Naive thymus-derived CD8-positive, alpha-beta T cell (primary cell): ENCODE data around the gene BACH2. TPM values are rescaled to one million over a fixed set of nuclear protein-coding genes. Genes with fewer than 3 reads are reported as not detected.
A peak's percentile ranks its signal among the peaks of the same experiment; 100 is the strongest.

Experiments
- ATAC-seq, 2 donors: fragments of 150-1000 bp; cut with Tn5 transposase in 1 of 2; sonication (Bioruptor Pico), chemical (Tn5 transposase) in 1 of 2; 1 replicate in 1 of 2; 2 replicates in 1 of 2; pipeline ENCODE4 v1.10.0; 2021; ENCODE audit warnings: mild to moderate bottlenecking in 2 of 2, moderate library complexity in 2 of 2
- POLR2A ChIA-PET: fragments of 350-600 bp; sonication (Branson Sonifier 250); formaldehyde crosslinking; loops from one replicate; lab custom pipeline; 2021; ENCODE audit warnings: antibody characterized with exemption; lab: Charles Lee
- DNase-seq, 10 donors: peaks; one replicate each; pipeline versions ENCODE4 v3.0.0 to v3.0.0-alpha.2; 2020 to 2022
- H3K27ac Mint-ChIP-seq, 10 donors: one replicate each; pipeline ENCODE4 v1.8.0; 2020 to 2022; ENCODE audit warnings: mild to moderate bottlenecking in 10 of 10, mixed read lengths in 10 of 10, moderate library complexity in 4 of 10, inconsistent platforms in 1 of 10
- H3K27me3 Mint-ChIP-seq, 5 donors: one replicate each; pipeline ENCODE4 v1.8.0; 2021 to 2022; ENCODE audit warnings: mixed read lengths in 5 of 5
- H3K36me3 Mint-ChIP-seq, 3 donors: one replicate each; pipeline ENCODE4 v1.8.0; 2020 to 2022; ENCODE audit warnings: mixed read lengths in 3 of 3, mild to moderate bottlenecking in 2 of 3, inconsistent platforms in 1 of 3
- H3K4me1 Mint-ChIP-seq, 4 donors: one replicate each; pipeline ENCODE4 v1.8.0; 2021 to 2022; ENCODE audit warnings: mixed read lengths in 4 of 4
- H3K4me3 Mint-ChIP-seq, 10 donors: one replicate each; pipeline ENCODE4 v1.8.0; 2020 to 2022; ENCODE audit warnings: mild to moderate bottlenecking in 10 of 10, mixed read lengths in 10 of 10, moderate library complexity in 6 of 10, inconsistent platforms in 1 of 10
- H3K9me3 Mint-ChIP-seq, 9 donors: one replicate each; pipeline ENCODE4 v1.8.0; 2020 to 2022; ENCODE audit warnings: mixed read lengths in 9 of 9, mild to moderate bottlenecking in 3 of 9, inconsistent platforms in 1 of 9, moderate library complexity in 1 of 9
- polyA plus RNA-seq, 3 donors: library from polyadenylated mRNA; unstranded; fragments of 300-500 nt; fragmentation: Illumina TruSeq; gene quantifications; one replicate each; pipeline ENCODE4 v1.2.3, GENCODE V29; 2021
- total RNA-seq, 8 experiments: library from RNA in 2 of 8; stranded (reverse) in 2 of 8; gene quantifications; one replicate each; pipeline ENCODE4 v1.2.3 and lab custom pipeline; 2021 to 2026

Gene BACH2
- total and polyA plus RNA-seq, 5 experiments from 2014 or later: 17.5 to 126 (median 29.3) TPM

DNA sequence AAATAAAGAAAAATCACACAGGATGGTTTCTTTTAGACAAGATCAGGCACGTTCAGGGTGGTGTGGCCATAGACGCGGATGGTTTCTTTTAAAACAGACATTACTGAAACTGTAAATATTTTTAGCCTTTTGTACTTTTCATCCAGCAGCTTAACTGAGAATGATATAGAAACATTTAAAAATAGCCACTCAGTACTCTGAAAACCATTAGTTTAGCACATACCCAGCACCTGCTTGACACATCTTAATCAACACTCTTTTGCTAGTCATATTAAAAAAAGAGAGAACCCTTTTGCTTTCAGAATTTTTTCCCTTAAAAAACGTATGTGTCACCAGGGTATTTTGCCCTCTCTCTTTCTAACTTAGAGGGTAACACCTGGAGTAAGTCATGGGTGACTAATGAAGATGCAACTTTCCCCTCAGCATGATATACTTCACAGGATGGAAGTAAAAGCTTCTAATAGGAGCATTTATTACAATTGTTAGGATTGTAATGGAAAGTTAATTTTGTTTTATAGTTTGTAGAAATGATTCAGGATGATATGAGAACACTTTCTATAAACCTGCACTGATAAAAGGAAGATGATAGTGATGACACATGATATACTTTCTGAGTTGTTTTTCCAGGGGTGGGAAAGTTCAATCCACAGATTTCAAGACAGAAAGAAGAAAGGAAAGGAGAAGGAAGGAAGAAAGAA is 45.2 kb downstream of the BACH2 start:
- ATAC-seq: peak in 1 of 2 donors; percentile 16
- Mint-ChIP-seq H3K36me3 (peaks cover 29 to 59% (median 50%) of the 10 kb centered on the region in 3 donors), H3K4me1 (peaks cover 32 to 84% (median 82%) of the 10 kb centered on the region in 4 donors), H3K4me3 (peak overlapping the region in 8 of 10 donors; percentile 25 to 64 (median 42)), H3K27ac (peak overlapping the region; percentile 65 to 93 (median 84)), H3K9me3 (peaks cover 0 to 16% (median 3%) of the 10 kb centered on the region in 9 donors), H3K27me3 (no peaks in the 10 kb centered on the region)
- no peak for DNase-seq
- POLR2A ChIA-PET: interaction anchor here (0.6 to 1.2 kb wide), 5 partner anchors 16 to 173 kb away, joined by 3 to 4 read pairs (median 3); no protein-coding TSS in a partner anchor

- peaks cover 0 to 6% (median 2%) of the 10 kb centered on the region in 9 donors for H3K9me3 Mint-ChIP-seq
- H3K27ac Mint-ChIP-seq: peak overlapping the region; percentile 77 to 98 (median 92)
- DNase-seq (no peak), ATAC-seq (no peak)
- H3K4me1 Mint-ChIP-seq: peaks cover 33 to 82% (median 75%) of the 10 kb centered on the region in 4 donors
- no peaks in the 10 kb centered on the region for H3K27me3 Mint-ChIP-seq
- POLR2A ChIA-PET: interaction anchor here (0.6 to 1.4 kb wide), 4 partner anchors 17 to 34 kb away, joined by 3 to 4 read pairs (median 4); no protein-coding TSS in a partner anchor
- H3K4me3 Mint-ChIP-seq: peak overlapping the region in 4 of 10 donors; percentile 61 to 72 (median 68)
- H3K36me3 Mint-ChIP-seq: peaks cover 20 to 59% (median 44%) of the 10 kb centered on the region in 3 donors
These were observed 46.2 kb downstream of the BACH2 start for GRCh38 chr6:90250405-90250804.

DNA sequence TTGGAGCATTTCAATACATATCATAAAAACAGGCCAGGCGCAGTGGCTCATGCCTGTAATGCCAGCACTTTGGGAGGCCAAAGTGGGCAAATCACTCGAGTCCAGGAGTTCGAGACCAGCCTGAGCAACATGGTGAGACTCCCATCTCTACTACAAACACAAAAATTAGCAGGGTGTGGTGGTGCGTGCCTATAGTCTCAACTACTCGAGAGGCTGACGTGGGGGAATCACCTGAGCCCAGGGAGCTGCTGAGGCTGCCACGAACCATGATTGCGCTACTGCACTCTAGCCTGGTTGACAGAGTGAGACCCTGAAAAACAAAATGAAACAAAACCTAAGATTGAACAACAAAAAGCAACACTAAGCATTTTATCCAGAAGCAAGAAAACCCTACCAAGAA is 47.2 kb downstream of the BACH2 start:
- Mint-ChIP-seq H3K27ac (peak overlapping the region; percentile 77 to 98 (median 92)), H3K4me1 (peaks cover 27 to 74% (median 65%) of the 10 kb centered on the region in 4 donors), H3K9me3 (no peaks in the 10 kb centered on the region), H3K27me3 (no peaks in the 10 kb centered on the region), H3K4me3 (peak overlapping the region; percentile 40 to 75 (median 68)), H3K36me3 (peaks cover 15 to 61% (median 40%) of the 10 kb centered on the region in 3 donors)
- ATAC-seq (peak; percentile 83 to 98), DNase-seq (peak in 7 of 10 donors; percentile 20 to 76 (median 51))
- POLR2A ChIA-PET: interaction anchor here (0.7 to 1.4 kb wide), 4 partner anchors 14 to 48 kb away, joined by 3 to 4 read pairs (median 4); no protein-coding TSS in a partner anchor

DNA sequence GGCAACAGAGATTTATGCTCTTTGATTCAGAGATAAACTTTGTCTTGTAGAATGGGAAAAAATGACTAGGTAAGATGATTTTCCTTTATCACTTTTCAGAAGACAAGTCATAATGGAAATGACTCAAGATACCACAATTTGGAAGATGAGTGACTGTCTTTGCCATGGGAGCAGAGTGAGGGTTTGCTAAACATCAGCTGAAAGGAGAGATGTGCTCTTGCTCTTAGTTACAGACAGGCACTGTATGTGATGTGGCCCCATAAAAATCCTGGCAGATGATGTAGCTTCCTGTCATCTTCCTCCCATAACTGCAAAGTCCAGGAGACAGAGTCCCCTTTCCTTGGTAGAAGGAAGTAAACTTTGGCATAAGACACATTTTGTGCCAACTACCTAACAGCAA is 47.6 kb downstream of the BACH2 start:
- DNase-seq (peak in 1 of 10 donors; percentile 22), ATAC-seq (peak; percentile 51 to 52)
- no peaks in the 10 kb centered on the region for H3K27me3 Mint-ChIP-seq
- POLR2A ChIA-PET: interaction anchor here (0.9 to 1.0 kb wide), 2 partner anchors 15 to 48 kb away, joined by 3 to 4 read pairs; no protein-coding TSS in a partner anchor
- peak overlapping the region in 7 of 10 donors; percentile 18 to 75 (median 69) for H3K4me3 Mint-ChIP-seq
- H3K27ac Mint-ChIP-seq: peak overlapping the region; percentile 77 to 98 (median 92)
- H3K9me3 Mint-ChIP-seq: no peaks in the 10 kb centered on the region
- H3K36me3 Mint-ChIP-seq: peaks cover 15 to 63% (median 44%) of the 10 kb centered on the region in 3 donors
- H3K4me1 Mint-ChIP-seq: peaks cover 27 to 78% (median 63%) of the 10 kb centered on the region in 4 donors

GRCh38 chr6:90247262-90247661 is 49.4 kb downstream of the BACH2 start:
- Mint-ChIP-seq H3K4me1 (peaks cover 24 to 72% (median 51%) of the 10 kb centered on the region in 4 donors), H3K36me3 (peaks cover 18 to 69% (median 54%) of the 10 kb centered on the region in 3 donors), H3K9me3 (no peaks in the 10 kb centered on the region), H3K4me3 (no peak overlapping the region), H3K27me3 (no peaks in the 10 kb centered on the region), H3K27ac (peak overlapping the region in 8 of 10 donors; percentile 38 to 84 (median 70))
- DNase-seq: no peak
- POLR2A ChIA-PET: interaction anchor here (0.8 to 1.3 kb wide), 2 partner anchors 35 to 41 kb away, joined by 3 read pairs; no protein-coding TSS in a partner anchor
- ATAC-seq: no peak

GRCh38 chr6:90241229-90241880 is 55.3 kb downstream of the BACH2 start:
- Mint-ChIP-seq H3K9me3 (no peaks in the 10 kb centered on the region), H3K27ac (peak overlapping the region; percentile 70 to 91 (median 87)), H3K4me3 (peak overlapping the region in 4 of 10 donors; percentile 16 to 39 (median 24)), H3K36me3 (peaks cover 8 to 37% (median 31%) of the 10 kb centered on the region in 3 donors), H3K27me3 (no peaks in the 10 kb centered on the region), H3K4me1 (peaks cover 23 to 71% (median 56%) of the 10 kb centered on the region in 4 donors)
- POLR2A ChIA-PET: interaction anchor here (0.6 to 1.0 kb wide), 2 partner anchors 22 to 50 kb away, joined by 3 to 4 read pairs; no protein-coding TSS in a partner anchor
- ATAC-seq: peak in 1 of 2 donors; percentile 19
- DNase-seq: no peak

- Mint-ChIP-seq H3K27me3 (no peaks in the 10 kb centered on the region), H3K36me3 (peaks cover 8 to 23% (median 18%) of the 10 kb centered on the region in 3 donors), H3K27ac (peak overlapping the region; percentile 91 to 99 (median 94)), H3K4me1 (peaks cover 37 to 84% (median 79%) of the 10 kb centered on the region in 4 donors), H3K4me3 (peak overlapping the region; percentile 14 to 70 (median 56)), H3K9me3 (no peaks in the 10 kb centered on the region)
- POLR2A ChIA-PET: interaction anchor here (0.6 to 3.1 kb wide), 11 partner anchors 21 to 93 kb away, joined by 3 to 18 read pairs (median 4); no protein-coding TSS in a partner anchor
- DNase-seq (peak in 2 of 10 donors; percentile 42 to 43), ATAC-seq (peak in 1 of 2 donors; percentile 26)
These were observed 58.0 kb downstream of the BACH2 start for GRCh38 chr6:90238496-90239266.

- ATAC-seq: no peak
- H3K36me3 Mint-ChIP-seq: peaks cover 7 to 14% (median 8%) of the 10 kb centered on the region in 3 donors
- no peaks in the 10 kb centered on the region for H3K27me3 Mint-ChIP-seq
- no peaks in the 10 kb centered on the region for H3K9me3 Mint-ChIP-seq
- peaks cover 45 to 88% (median 87%) of the 10 kb centered on the region in 4 donors for H3K4me1 Mint-ChIP-seq
- H3K4me3 Mint-ChIP-seq: peak overlapping the region in 8 of 10 donors; percentile 20 to 74 (median 60)
- POLR2A ChIA-PET: interaction anchor here (1.4 to 3.8 kb wide), 3 partner anchors 20 to 36 kb away, joined by 3 to 18 read pairs (median 14); no protein-coding TSS in a partner anchor
- H3K27ac Mint-ChIP-seq: peak overlapping the region; percentile 91 to 99 (median 94)
- DNase-seq: no peak
These were observed 59.2 kb downstream of the BACH2 start for GRCh38 chr6:90237350-90237990.

- POLR2A ChIA-PET: interaction anchor here (0.6 to 3.8 kb wide), 5 partner anchors 15 to 40 kb away, joined by 3 to 14 read pairs (median 7); no protein-coding TSS in a partner anchor
- H3K9me3 Mint-ChIP-seq: no peaks in the 10 kb centered on the region
- H3K4me3 Mint-ChIP-seq: peak overlapping the region; percentile 57 to 85 (median 72)
- peaks cover 62 to 99% (median 97%) of the 10 kb centered on the region in 4 donors for H3K4me1 Mint-ChIP-seq
- ATAC-seq (peak; percentile 77 to 86), DNase-seq (peak; percentile 47 to 94 (median 86))
- peaks cover 0 to 9% (median 6%) of the 10 kb centered on the region in 3 donors for H3K36me3 Mint-ChIP-seq
- peak overlapping the region; percentile 92 to 99 (median 96) for H3K27ac Mint-ChIP-seq
- no peaks in the 10 kb centered on the region for H3K27me3 Mint-ChIP-seq
These were observed 62.6 kb downstream of the BACH2 start for GRCh38 chr6:90233994-90234393.

DNA sequence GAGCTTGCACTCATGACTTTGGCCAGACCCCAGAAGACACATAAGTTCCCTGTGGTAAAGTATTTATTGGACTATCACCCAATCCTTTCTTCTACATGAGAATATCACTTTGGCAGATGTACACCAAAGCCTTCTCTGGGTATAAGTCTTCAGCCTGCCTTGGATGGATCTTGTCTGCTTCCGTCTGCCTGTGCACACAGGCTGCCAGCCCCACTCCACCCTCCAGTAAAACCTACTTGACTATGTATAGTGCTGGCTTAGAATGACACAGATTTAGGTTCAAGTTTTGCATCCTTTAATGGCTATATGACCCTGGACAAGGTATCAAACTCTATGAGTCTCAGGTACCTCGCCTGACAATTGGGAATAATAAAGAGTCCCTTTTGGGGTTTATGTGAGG is 63.4 kb downstream of the BACH2 start:
- peaks cover 0 to 9% (median 6%) of the 10 kb centered on the region in 3 donors for H3K36me3 Mint-ChIP-seq
- no peaks in the 10 kb centered on the region for H3K9me3 Mint-ChIP-seq
- DNase-seq (peak in 1 of 10 donors; percentile 37), ATAC-seq (peak; percentile 21 to 26)
- POLR2A ChIA-PET: interaction anchor here (1.3 to 2.5 kb wide), 4 partner anchors 11 to 62 kb away, joined by 4 to 10 read pairs (median 6); no protein-coding TSS in a partner anchor
- H3K27ac Mint-ChIP-seq: peak overlapping the region; percentile 92 to 99 (median 96)
- peaks cover 61 to 99% (median 97%) of the 10 kb centered on the region in 4 donors for H3K4me1 Mint-ChIP-seq
- no peaks in the 10 kb centered on the region for H3K27me3 Mint-ChIP-seq
- H3K4me3 Mint-ChIP-seq: peak overlapping the region; percentile 25 to 85 (median 70)
